GM12878 (cell line): Measurements from ENCODE around the gene UQCC2. TPM values are rescaled to one million over a fixed set of nuclear protein-coding genes. Genes with fewer than 3 reads are reported as not detected.

Experiments
- ATAC-seq: fragments of 200-7000 bp; cut with Tn5 transposase; 3 replicates; pipeline ENCODE4 v1.9.1; 2020; ENCODE audit warnings: mild to moderate bottlenecking, moderate library complexity
- BruUV-seq: library from RNA; stranded (reverse); fragments of 400-500 nt; replicated peaks from 2 replicates; lab custom pipeline; 2021; lab: Mats Ljungman, UMichigan
- CTCF ChIA-PET: fragments of 300-600 bp; sonication (Branson Sonifier 250); formaldehyde crosslinking; extraction: SDS; loops from one replicate; lab custom pipeline; 2021; ENCODE audit warnings: inconsistent platforms; lab: Yijun Ruan, JAX
- POLR2A ChIA-PET: fragments of 350-600 bp; formaldehyde crosslinking; extraction: SDS; loops from one replicate; lab custom pipeline; 2021; ENCODE audit warnings: inconsistent platforms; lab: Charles Lee
- RAD21 ChIA-PET: fragments of 300-600 bp; sonication (Branson Sonifier 250); formaldehyde crosslinking; loops from one replicate; lab custom pipeline; 2023; ENCODE audit warnings: antibody characterized with exemption; ENCODE audit not compliant: unreplicated experiment; lab: Charles Lee
- SMC1A ChIA-PET: fragments of 300-600 bp; sonication (Branson Sonifier 250); formaldehyde crosslinking; loops from one replicate; lab custom pipeline; 2023; ENCODE audit not compliant: unreplicated experiment, uncharacterized antibody; lab: Charles Lee
- DNase-seq: peaks from one replicate; pipeline ENCODE4 v3.0.0-alpha.2; 2011; ENCODE audit warnings: low read depth, low spot score
- FAIRE-seq: peaks from 3 replicates; lab custom pipeline; 2011; peaks lifted over from hg19 to GRCh38; lab: Jason Lieb, UNC
- H2AFZ ChIP-seq: 2 replicates; pipeline ENCODE4 v1.6.0; 2011; ENCODE audit warnings: low read depth, low read length, control low read depth; ENCODE audit not compliant: control insufficient read depth
- H3K27ac ChIP-seq: 2 replicates; pipeline ENCODE4 v1.5.1; 2011; ENCODE audit warnings: control low read depth; ENCODE audit not compliant: control insufficient read depth, insufficient read depth
- H3K27me3 ChIP-seq, 2 experiments: replicated peaks in 1 of 2; 2 replicates each; pipeline versions ENCODE4 v1.6.0 to v1.6.1; 2011; ENCODE audit warnings: low read length in 1 of 2; ENCODE audit not compliant: control insufficient read depth in 2 of 2, insufficient read depth in 2 of 2
- H3K36me3 ChIP-seq, 2 experiments: 2 replicates each; pipeline ENCODE4 v1.5.1; 2011; ENCODE audit warnings: low read length in 1 of 2; ENCODE audit not compliant: control insufficient read depth in 2 of 2, insufficient read depth in 2 of 2
- H3K4me1 ChIP-seq: 2 replicates; pipeline ENCODE4 v1.6.1; 2011; ENCODE audit warnings: mild to moderate bottlenecking, low read length, moderate library complexity, mixed read lengths; ENCODE audit not compliant: control insufficient read depth, insufficient read depth
- H3K4me2 ChIP-seq: 2 replicates; pipeline ENCODE4 v1.6.0; 2011; ENCODE audit warnings: control low read depth; ENCODE audit not compliant: control insufficient read depth, insufficient read depth
- H3K4me3 ChIP-seq: fragments of 200-600 bp; sonication (generic); 2 replicates; pipeline ENCODE4 v1.5.1; 2016
- H3K79me2 ChIP-seq: 2 replicates; pipeline ENCODE4 v1.6.0; 2011; ENCODE audit warnings: low read length; ENCODE audit not compliant: control insufficient read depth, insufficient read depth
- H3K9ac ChIP-seq: 2 replicates; pipeline ENCODE4 v1.8.0; 2011; ENCODE audit warnings: low read length, control low read depth, mixed read lengths; ENCODE audit not compliant: control insufficient read depth, insufficient read depth
- H3K9me3 ChIP-seq: replicated peaks from 3 replicates; pipeline ENCODE4 v1.5.1; 2011; ENCODE audit warnings: mild to moderate bottlenecking, low read length; ENCODE audit not compliant: control insufficient read depth, insufficient read depth
- H4K20me1 ChIP-seq: 2 replicates; pipeline ENCODE4 v1.6.0; 2011; ENCODE audit not compliant: control insufficient read depth, insufficient read depth
- BACH1 ChIP-seq: fragments of 450-650 bp; IDR thresholded peaks from 2 replicates; pipeline ENCODE4 v1.6.1; 2017; ENCODE audit warnings: mild to moderate bottlenecking, borderline replicate concordance
- IKZF1 ChIP-seq: fragments of 450-650 bp; conservative IDR thresholded peaks from 2 replicates; pipeline ENCODE4 v1.6.1; 2017; ENCODE audit warnings: antibody characterized with exemption, mild to moderate bottlenecking
- NBN ChIP-seq: fragments of 450-650 bp; IDR thresholded peaks from 2 replicates; pipeline ENCODE4 v1.6.1; 2016
- RAD21 ChIP-seq: IDR thresholded peaks from 2 replicates; pipeline ENCODE4 v1.6.1; 2011; ENCODE audit warnings: mild to moderate bottlenecking, low read depth, low read length, moderate library complexity; ENCODE audit not compliant: insufficient read depth
- RB1 ChIP-seq: fragments of 450-650 bp; formaldehyde crosslinking; IDR thresholded peaks from 2 replicates; pipeline ENCODE4 v1.6.1; 2017; ENCODE audit warnings: mild to moderate bottlenecking, borderline replicate concordance
- RELA ChIP-seq: fragments of 450-650 bp; IDR thresholded peaks from 2 replicates; pipeline ENCODE4 v1.8.0; 2014; ENCODE audit warnings: borderline replicate concordance; ENCODE audit not compliant: partially characterized antibody
- SIX5 ChIP-seq: IDR thresholded peaks from 2 replicates; pipeline ENCODE4 v1.6.1; 2011; ENCODE audit warnings: mild to moderate bottlenecking, low read depth, low read length, moderate library complexity; ENCODE audit not compliant: severe bottlenecking
- SMAD5 ChIP-seq: IDR thresholded peaks from 2 replicates; pipeline ENCODE4 v1.6.1; 2016; ENCODE audit warnings: antibody characterized with exemption, low read depth
- SPI1 ChIP-seq: IDR thresholded peaks from 2 replicates; pipeline ENCODE4 v1.6.1; 2011; ENCODE audit warnings: low read depth, mild to moderate bottlenecking, low read length, moderate library complexity, borderline replicate concordance; ENCODE audit not compliant: insufficient read depth
- STAT3 ChIP-seq: IDR thresholded peaks from 2 replicates; pipeline ENCODE4 v1.6.1; 2011; ENCODE audit warnings: low read depth, low read length, improper control_type of control experiment
- SUPT20H ChIP-seq: IDR thresholded peaks from 2 replicates; pipeline ENCODE4 v1.6.1; 2011; ENCODE audit warnings: low read depth, mild to moderate bottlenecking, low read length, moderate library complexity, borderline replicate concordance; ENCODE audit not compliant: control insufficient read depth
- TARDBP ChIP-seq: IDR thresholded peaks from 2 replicates; pipeline ENCODE4 v1.6.1; 2016; ENCODE audit warnings: borderline replicate concordance
- TCF7 ChIP-seq: IDR thresholded peaks from 2 replicates; pipeline ENCODE4 v1.6.1; 2014; ENCODE audit warnings: antibody characterized with exemption, borderline replicate concordance
- USF1 ChIP-seq: IDR thresholded peaks from 2 replicates; pipeline ENCODE4 v1.6.1; 2011; ENCODE audit warnings: borderline replicate concordance, low read depth, mild to moderate bottlenecking, moderate library complexity, mixed read lengths, low read length; ENCODE audit not compliant: insufficient read depth; ENCODE audit errors: extremely low read length
- ZNF687 ChIP-seq: fragments of 450-650 bp; IDR thresholded peaks from 2 replicates; pipeline ENCODE4 v1.6.1; 2017; ENCODE audit warnings: mild to moderate bottlenecking, moderate library complexity
- WGBS: methylation state at CpG from one replicate; pipeline ENCODE4 v1.1.6; 2016; ENCODE audit warnings: low lambda C conversion rate; ENCODE audit not compliant: insufficient replicate concordance, insufficient coverage; ENCODE audit errors: missing lambda C conversion rate; 5-methylcytosine and 5-hydroxymethylcytosine counted together
- in situ Hi-C: fragments of 300-500 bp; cut with MboI; formaldehyde crosslinking; loops from 9 replicates; pipeline ENCODE4 v1.14.3; 2018; ENCODE audit warnings: mixed read lengths
- intact Hi-C: fragments of 100-400 bp; cut with micrococcal nuclease; formaldehyde crosslinking; loops from one replicate; pipeline ENCODE4 v1.14.2; 2022; ENCODE audit not compliant: unreplicated experiment
- polyA plus RNA-seq, 11 experiments: library from polyadenylated mRNA; depleted of rRNA in 4 of 11; unstranded in 6 of 11; stranded (reverse) in 5 of 11; fragments of >200 nt; fragmentation: Nextera tagmentation in 4 of 11; fragmentation: Illumina TruSeq in 1 of 11; extraction: Ambion mirVana in 4 of 11; extraction: Trizol in 1 of 11; gene quantifications; 1 replicate in 1 of 11; 2 replicates in 10 of 11; pipeline versions ENCODE4 v1.2.1 to v1.2.3, GENCODE V29; 2011 to 2016; ENCODE audit warnings: inconsistent platforms in 2 of 11, missing spikeins in 2 of 11, low read depth in 1 of 11
- total RNA-seq, 4 experiments: library from RNA; depleted of rRNA in 3 of 4; stranded (reverse); fragments of >200 nt in 3 of 4; fragmentation: Illumina TruSeq in 1 of 4; extraction: Trizol in 1 of 4; gene quantifications; 2 replicates each; pipeline versions ENCODE4 v1.2.1 to v1.2.3, GENCODE V29; 2013 to 2021

UQCC2 gene
- total and polyA plus RNA-seq, 10 of the 15 experiments (the other 5 are each of a cell fraction or from before 2014, with no cell fraction given) = 40.6 to 478 (median 71.2) TPM

DNA sequence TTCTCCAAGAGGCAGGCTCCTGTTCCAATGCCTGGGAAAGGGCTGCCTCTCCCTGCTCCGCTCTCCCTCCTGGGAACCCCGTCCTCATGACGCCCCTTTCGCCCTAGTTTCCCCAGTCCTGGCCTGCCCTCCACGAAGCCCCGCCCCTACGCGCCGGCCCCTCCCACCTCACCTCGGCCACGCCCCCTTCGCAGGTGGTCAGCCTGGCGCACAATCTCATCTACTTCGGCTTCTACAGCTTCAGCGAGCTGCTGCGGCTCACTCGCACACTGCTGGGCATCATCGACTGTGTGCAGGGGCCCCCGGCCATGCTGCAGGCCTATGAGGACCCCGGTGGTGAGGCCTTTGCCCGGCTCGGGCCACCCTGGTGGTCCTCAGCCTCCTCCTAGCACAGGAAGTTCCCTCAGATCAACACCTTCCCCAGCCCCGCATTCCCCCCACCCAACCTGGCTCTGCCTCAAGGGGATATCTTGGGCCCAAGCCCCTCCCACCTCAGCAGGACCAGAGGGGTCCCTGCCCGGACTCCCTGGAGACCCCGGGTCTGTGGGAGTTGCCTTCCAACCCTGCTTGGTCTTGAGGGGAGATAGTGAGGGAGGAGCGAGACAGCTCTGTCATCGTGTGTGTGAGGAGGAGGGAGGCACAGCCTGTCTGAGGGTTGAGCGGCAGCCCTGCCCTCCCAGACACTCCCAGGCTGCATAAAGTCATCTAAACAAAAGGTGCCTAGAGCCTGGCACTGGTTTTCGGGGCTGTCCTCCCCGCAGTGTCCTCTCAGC, 40.3 kb downstream of the UQCC2 start (continued):
- TF ChIP-seq ZNF687 (no peak), RELA (no peak), USF1 (no peak)

DNA sequence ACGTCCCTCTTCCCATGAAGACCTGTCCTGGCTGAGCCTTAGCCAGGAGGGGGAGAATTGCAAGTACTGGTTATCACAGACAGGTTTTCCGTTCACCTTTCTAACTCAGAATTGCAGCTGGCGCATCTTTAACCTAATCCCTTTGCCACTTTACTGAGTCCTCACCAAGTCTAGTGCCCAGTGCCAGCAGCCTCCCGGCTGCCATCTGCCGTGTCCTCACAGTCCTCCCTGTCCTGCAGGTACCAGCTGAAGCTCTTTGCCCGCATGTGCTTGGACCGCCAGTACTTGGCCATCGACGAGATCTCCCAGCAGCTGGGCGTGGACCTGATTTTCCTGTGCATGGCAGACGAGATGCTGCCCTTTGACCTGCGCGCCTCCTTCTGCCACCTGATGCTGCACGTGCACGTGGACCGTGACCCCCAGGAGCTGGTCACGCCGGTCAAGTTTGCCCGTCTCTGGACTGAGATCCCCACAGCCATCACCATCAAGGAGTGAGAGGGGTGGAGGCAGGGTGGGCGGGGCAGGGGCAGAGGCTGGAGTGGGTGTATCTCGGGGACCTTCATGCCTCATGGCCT, 41.3 kb downstream of the UQCC2 start:
- H3K4me3 ChIP-seq = no peak overlapping the region
- H3K36me3 ChIP-seq = peaks cover 23 to 38% of the 10 kb centered on the region in 2 experiments
- H2AFZ ChIP-seq = no peak overlapping the region
- intact Hi-C loops (loop anchor here (1.0 kb wide), 1 partner anchor 24 kb away; no protein-coding TSS in a partner anchor), in situ Hi-C loops (no loop called here)
- no peak for DNase-seq
- no peak overlapping the region for H3K9ac ChIP-seq
- TF ChIP-seq NBN (no peak), TARDBP (no peak), SIX5 (no peak), SPI1 (no peak), RAD21 (no peak), SMAD5 (no peak), IKZF1 (no peak), STAT3 (no peak), USF1 (no peak), SUPT20H (no peak), RB1 (no peak), BACH1 (no peak), TCF7 (no peak)
- ATAC-seq = no peak
- RAD21 ChIA-PET = no interaction called here
- CTCF ChIA-PET = interaction anchor here (1.5 kb wide), 1 partner anchor 30 kb away, joined by 5 read pairs; no protein-coding TSS in a partner anchor
- no peaks in the 10 kb centered on the region for H3K79me2 ChIP-seq
- 84% methylated on average over 21 of the region's 21 CpGs for WGBS
- SMC1A ChIA-PET = no interaction called here
- H3K27me3 ChIP-seq = no peaks in the 10 kb centered on the region
- FAIRE-seq = no peak
- POLR2A ChIA-PET = no interaction called here
- H3K4me2 ChIP-seq = no peak overlapping the region
- no peaks in the 10 kb centered on the region for H4K20me1 ChIP-seq
- H3K27ac ChIP-seq = no peak overlapping the region
- no peaks in the 10 kb centered on the region for H3K4me1 ChIP-seq
- no TSS peak for BruUV-seq
- H3K9me3 ChIP-seq = no peaks in the 10 kb centered on the region
